ENCODE results near the gene THEMIS.
"Not testable (repeated sequence)": the region's sequence is repeated elsewhere in the genome, so short reads cannot be mapped to it uniquely, and the experiment has no call there.

The THEMIS gene

DNA sequence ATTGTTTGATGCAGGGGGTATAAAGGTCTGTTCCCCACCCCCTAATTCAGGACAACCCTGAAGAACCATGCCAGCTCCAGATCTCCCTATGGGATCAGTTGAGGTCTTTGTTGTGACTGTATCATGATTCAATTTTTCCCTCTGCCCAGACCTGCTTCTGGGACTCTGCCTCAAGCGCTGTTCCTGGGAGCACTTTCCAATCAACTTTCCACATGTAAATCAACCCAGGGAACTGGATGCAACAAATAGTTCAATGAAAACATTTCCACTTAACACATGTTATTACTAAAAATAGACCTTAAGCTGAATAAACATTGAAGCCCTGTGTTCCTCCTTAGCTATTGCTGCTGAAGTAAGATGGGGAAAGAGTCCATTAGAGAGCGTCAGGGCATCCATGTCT is 184.4 kb downstream of the THEMIS start:
- no peak for DNase-seq

DNA sequence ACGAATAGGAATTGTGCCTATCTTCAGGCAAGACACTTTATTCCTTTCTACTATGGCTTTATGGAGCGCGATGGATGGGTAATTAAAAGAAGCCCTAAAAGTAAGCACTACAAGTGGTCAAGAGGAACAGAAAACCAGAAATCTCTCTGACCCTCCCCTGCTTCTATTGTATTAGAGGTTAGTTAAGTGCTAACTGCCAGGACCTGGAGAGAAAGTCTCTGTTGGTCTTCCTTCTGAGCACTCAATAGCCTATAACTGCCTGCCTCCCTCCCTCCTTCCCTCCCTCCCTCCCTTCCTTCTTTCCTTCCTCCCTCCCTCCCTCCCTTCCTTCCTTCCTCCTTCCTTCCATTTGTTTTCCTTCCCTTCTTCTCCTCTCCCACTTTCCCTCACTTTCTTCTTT is 190.2 kb downstream of the THEMIS start:
- DNase-seq: no peak

- DNase-seq: no peak
Observed at GRCh38 chr6:127706216-127706615, 194.6 kb downstream of the THEMIS start.

DNA sequence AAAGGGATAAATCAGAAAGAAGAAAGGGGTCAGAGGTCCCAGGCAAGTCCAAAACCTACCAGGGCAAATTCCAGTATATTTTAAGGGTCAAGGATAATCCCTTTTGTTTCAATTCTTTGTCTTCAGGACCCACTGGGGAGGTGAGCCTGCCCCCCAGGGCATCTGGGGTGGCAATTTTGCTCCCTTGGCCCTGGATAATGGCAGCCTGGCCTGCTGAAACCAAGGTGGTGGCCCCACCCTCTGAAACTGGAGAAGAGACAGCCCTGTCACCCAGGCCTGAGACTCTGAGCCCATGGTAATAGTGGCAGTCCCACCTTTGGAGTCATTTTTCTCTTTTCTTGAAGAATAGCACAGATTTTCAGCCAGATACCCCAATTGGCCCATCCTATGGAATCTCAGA is 205.8 kb downstream of the THEMIS start:
- DNase-seq: no peak

- no peak for DNase-seq
Observed at GRCh38 chr6:127691146-127691545, 209.7 kb downstream of the THEMIS start.

DNA sequence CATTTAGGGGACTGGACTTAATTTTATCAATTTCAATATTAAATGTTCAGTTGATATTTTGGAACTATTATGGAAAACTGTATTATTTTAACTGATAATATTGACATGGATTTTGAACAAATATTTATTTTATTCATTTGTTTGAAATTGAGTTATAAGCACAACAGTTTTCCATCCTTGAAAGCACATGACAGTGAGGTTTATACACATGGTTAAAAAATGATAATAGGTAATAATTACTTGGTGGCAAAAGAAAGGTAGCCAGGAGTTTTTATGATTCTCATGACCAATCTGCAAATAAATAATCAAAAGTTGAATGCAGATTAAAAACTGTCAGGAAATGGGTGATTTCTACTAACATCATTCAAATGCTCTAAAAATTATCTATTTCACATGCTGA is 210.3 kb downstream of the THEMIS start:
- no peak for DNase-seq

DNA sequence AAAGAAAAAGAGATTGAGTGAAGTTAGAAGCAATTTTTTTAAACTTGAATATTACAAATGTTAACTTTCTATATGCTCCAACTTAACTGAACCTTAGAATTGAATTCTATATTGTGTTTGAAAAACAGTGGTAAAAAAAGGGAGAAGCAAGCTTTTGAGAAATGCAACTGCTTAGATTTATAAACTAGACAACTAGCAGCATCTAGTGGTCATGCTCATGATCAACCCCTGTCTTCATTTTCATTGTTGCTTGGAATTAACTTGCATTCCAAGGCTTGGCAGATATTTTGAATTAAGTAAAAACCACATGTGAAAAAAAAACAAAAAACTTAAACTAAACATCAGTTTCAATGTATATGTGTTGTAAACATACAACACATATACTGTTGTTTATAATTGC is 210.8 kb downstream of the THEMIS start:
- DNase-seq: peak; percentile 34

GRCh38 chr6:127687490-127687889 is 213.4 kb downstream of the THEMIS start:
- not testable (repeated sequence) for DNase-seq

DNA sequence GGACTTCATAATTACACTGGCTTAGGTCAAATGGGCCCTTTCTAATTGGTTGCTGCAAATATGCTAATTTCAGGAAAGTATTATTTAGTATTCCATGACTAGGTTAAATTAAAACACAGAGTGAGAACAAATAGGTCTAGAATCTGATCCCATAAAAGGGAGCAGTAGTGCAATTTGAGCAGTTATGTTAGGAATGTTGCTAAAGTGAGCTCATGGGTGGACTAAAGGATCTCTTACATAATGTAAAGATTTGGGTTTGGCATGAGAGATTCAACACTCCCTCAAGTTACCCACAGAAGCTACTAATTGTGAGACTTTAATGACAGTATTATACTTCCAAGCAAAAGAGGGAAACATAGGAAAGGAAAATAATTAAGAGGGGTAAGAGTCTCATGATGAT is 214.8 kb downstream of the THEMIS start:
- DNase-seq: no peak

DNA sequence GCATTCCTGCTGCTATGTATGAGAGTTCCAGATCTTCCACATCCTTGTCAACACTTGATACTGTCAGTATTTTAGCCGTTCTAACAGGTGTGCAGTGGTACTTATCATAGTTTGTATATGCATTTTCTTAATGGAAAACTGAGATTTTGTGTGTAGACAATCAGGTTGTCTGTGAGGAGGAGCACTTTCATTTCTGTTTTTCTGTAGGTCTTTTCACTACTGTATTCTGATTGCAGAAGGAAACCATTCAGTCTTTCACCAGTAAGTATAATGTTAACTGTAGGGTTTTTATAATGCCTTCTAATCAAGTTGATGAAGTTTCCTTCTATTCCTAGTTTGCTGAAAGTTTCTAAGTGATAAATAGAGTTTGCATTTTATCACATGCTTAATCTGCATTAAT is 216.4 kb downstream of the THEMIS start:
- DNase-seq: no peak
